C4-2B (cell line): ENCODE results near the gene MAP2K3.

Experiments used
- H3K27ac ChIP-seq: fragments of 450-650 bp; 2 replicates; pipeline ENCODE4 v1.5.1; 2017
- CTCF ChIP-seq: fragments of 450-650 bp; conservative IDR thresholded peaks from 2 replicates; pipeline ENCODE4 v1.5.1; 2017; ENCODE audit warnings: mild to moderate bottlenecking
- ZFX ChIP-seq: fragments of 450-650 bp; IDR thresholded peaks from 2 replicates; pipeline ENCODE4 v1.6.1; 2017

MAP2K3 gene

GRCh38 chr17:21351366-21352065, 67.0 kb downstream of the MAP2K3 start:
- TF ChIP-seq ZFX (no peak), CTCF (no peak)
- no peak overlapping the region for H3K27ac ChIP-seq

DNA sequence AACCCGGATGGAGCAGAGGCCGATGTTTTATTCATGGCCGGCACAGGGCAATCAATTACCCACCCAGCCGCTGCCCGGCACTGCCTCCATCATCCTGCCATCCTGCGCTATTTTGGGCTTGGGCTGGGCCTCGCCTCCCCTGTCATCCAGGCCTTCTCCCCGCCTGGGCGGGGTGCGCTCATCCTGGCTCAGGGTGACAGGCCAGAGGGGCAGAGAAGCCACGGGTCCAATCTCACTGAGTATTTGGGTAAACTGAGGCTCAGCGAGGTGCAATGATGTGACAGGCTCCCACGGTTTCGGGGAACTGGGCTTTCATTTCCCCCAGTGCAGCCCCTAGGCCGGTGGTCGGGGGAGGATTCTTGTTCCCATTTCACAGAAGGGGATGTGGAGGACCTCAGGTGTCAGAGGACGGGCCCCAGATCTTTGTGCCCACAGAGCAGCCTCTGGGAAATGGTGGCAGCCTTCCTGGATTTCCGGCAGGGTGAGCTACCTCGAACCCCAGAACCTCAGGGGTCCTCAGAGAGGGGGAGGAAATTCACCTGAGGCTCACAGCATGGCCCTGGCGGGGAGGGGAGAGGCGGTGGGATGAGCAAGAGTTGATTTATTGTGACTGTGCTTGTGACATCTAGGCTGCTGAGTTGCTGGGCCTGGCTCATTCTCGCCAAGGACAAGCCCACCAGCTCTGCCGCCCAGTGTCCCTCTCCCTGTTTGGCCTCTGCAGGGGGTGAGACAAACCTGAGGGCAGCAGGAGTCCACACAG, 67.9 kb downstream of the MAP2K3 start:
- TF ChIP-seq CTCF (no peak), ZFX (no peak)
- H3K27ac ChIP-seq: no peak overlapping the region

DNA sequence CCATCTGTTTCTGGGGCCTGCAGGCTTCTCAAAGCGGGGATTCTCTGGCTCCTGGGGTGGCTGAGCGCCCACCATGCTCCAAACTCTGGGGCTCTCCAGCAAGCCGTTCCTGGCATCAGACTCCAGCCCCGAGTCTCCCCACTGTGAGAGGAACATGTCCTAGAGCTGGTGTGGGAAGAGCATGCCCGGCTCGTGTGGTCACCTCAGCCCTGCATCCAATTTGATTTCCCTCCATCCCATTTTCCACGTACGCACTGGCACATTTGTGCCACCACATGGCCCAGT, 68.4 kb downstream of the MAP2K3 start:
- no peak overlapping the region for H3K27ac ChIP-seq

DNA sequence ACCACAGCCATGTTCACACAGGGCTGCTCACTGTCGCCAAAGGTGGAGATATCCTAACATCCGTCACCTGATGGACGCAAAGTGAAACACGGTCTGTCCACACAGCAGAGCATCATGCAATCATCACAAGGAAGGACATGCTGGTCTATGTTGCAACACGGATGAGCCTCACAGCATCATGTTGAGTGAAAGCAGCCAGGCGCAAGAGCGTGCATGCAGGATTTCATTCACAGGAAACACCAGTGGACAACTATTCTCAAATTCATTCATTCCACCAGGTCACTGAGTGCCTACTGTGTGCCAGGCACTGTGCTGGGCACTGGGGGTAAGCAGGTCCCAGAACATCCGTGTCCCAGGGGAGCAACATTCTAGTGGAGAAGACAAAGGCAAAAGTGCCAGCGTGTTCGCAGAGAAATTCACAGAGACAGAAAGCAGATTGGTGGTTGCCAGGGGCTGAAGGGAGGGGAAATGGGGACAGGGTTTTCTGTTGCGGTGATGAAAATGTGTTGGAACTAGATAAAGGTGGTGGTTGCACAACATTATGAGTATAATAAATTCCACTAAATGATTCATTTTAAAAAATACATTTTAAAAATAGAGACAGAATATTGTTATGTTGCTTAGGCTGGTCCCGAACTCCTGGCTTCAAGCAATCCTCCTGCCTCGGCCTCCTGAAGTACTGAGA, 69.0 kb downstream of the MAP2K3 start:
- TF ChIP-seq CTCF: no peak
- no peak for TF ChIP-seq ZFX

More for the DNA sequence above, 68.4 kb downstream of the MAP2K3 start:
- TF ChIP-seq CTCF: no peak
- no peak for TF ChIP-seq ZFX

GRCh38 chr17:21354796-21355385, 70.4 kb downstream of the MAP2K3 start:
- TF ChIP-seq CTCF: no peak
- TF ChIP-seq ZFX: no peak
- H3K27ac ChIP-seq: no peak overlapping the region

More for the DNA sequence above, 69.0 kb downstream of the MAP2K3 start:
- H3K27ac ChIP-seq: no peak overlapping the region

DNA sequence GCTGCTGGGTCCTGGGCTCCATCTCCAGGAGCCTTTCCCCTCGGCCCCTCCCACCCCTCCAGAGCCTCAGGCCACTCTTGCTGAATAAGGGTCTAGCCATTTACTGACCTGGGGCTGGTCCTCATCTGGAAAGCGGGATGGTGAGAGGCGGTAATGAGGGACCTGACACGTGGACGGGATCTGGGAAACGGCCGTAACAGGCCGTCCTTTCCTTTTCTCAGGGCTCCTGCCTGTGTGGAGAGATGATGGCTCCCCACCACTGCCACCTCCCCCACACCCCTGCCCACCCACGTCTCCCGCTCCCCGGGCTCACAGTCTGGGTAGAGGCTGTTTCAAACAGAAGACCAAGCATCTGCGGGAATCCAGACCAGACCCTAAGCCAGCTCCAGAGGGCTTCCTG, 71.1 kb downstream of the MAP2K3 start:
- no peak for TF ChIP-seq ZFX
- H3K27ac ChIP-seq: no peak overlapping the region

GRCh38 chr17:21356537-21357127, 72.1 kb downstream of the MAP2K3 start:
- H3K27ac ChIP-seq: no peak overlapping the region
- no peak for TF ChIP-seq ZFX
- no peak for TF ChIP-seq CTCF
